IMR-90 (cell line): ENCODE data around the gene HYPK. TPM values are rescaled to one million over a fixed set of nuclear protein-coding genes. Genes with fewer than 3 reads are reported as not detected.

Source experiments
- ATAC-seq: fragments of 200-7000 bp; cut with Tn5 transposase; 2 replicates; pipeline ENCODE4 v1.9.1; 2020; ENCODE audit warnings: low read depth, mild to moderate bottlenecking, moderate library complexity
- BruUV-seq: library from RNA; stranded (reverse); fragments of 400-500 nt; replicated peaks from 2 replicates; lab custom pipeline; 2021; lab: Mats Ljungman, UMichigan
- CTCF ChIA-PET: fragments of 300-600 bp; formaldehyde crosslinking; extraction: SDS; loops from one replicate; lab custom pipeline; 2021; ENCODE audit warnings: antibody characterized with exemption; lab: Yijun Ruan, JAX
- POLR2A ChIA-PET: fragments of 300-600 bp; sonication (Branson Sonifier 250); formaldehyde crosslinking; loops from one replicate; lab custom pipeline; 2022; ENCODE audit warnings: antibody characterized with exemption; ENCODE audit not compliant: unreplicated experiment; lab: Charles Lee
- DNase-seq: peaks from one replicate; pipeline ENCODE4 v3.0.0; 2013
- H2AFZ ChIP-seq: replicated peaks from 2 replicates; pipeline ENCODE3; 2013; ENCODE audit warnings: low read length, mild to moderate bottlenecking; ENCODE audit not compliant: poor library complexity
- H2AK5ac ChIP-seq: 2 replicates; pipeline ENCODE4 v1.6.1; 2013; ENCODE audit warnings: low read depth, low read length, inconsistent platforms
- H2AK9ac ChIP-seq: replicated peaks from 2 replicates; pipeline ENCODE3; 2013; ENCODE audit warnings: mild to moderate bottlenecking, low read depth, low read length, moderate library complexity; ENCODE audit not compliant: poor library complexity
- H2BK120ac ChIP-seq: 2 replicates; pipeline ENCODE4 v1.6.1; 2013; ENCODE audit warnings: low read depth, low read length, inconsistent platforms
- H2BK15ac ChIP-seq: 3 replicates; pipeline ENCODE4 v1.6.1; 2013; ENCODE audit warnings: low read depth, low read length, inconsistent platforms
- H2BK20ac ChIP-seq: 2 replicates; pipeline ENCODE4 v1.6.1; 2013; ENCODE audit warnings: low read depth, mild to moderate bottlenecking, inconsistent platforms, low read length, moderate library complexity
- H2BK5ac ChIP-seq: 2 replicates; pipeline ENCODE4 v1.6.1; 2013; ENCODE audit warnings: mild to moderate bottlenecking, low read depth, low read length, inconsistent platforms; ENCODE audit not compliant: poor library complexity, severe bottlenecking
- H3K14ac ChIP-seq: replicated peaks from 2 replicates; pipeline ENCODE4 v1.6.1; 2013; ENCODE audit warnings: low read depth, low read length, inconsistent platforms
- H3K18ac ChIP-seq: 2 replicates; pipeline ENCODE4 v1.6.1; 2013; ENCODE audit warnings: low read depth, low read length, control low read depth
- H3K23ac ChIP-seq: 2 replicates; pipeline ENCODE4 v1.6.1; 2013; ENCODE audit warnings: low read depth, low read length, inconsistent platforms
- H3K27ac ChIP-seq: 2 replicates; pipeline ENCODE4 v1.5.1; 2013; ENCODE audit warnings: mild to moderate bottlenecking, control low read depth, low read length; ENCODE audit not compliant: insufficient read depth
- H3K27me3 ChIP-seq: 2 replicates; pipeline ENCODE4 v1.6.1; 2013; ENCODE audit warnings: low read length; ENCODE audit not compliant: control insufficient read depth, insufficient read depth
- H3K36me3 ChIP-seq: 2 replicates; pipeline ENCODE4 v1.6.1; 2013; ENCODE audit warnings: low read length, mixed read lengths; ENCODE audit not compliant: control insufficient read depth, insufficient read depth
- H3K4ac ChIP-seq: 2 replicates; pipeline ENCODE4 v1.6.1; 2013; ENCODE audit warnings: low read depth, low read length, inconsistent platforms
- H3K4me1 ChIP-seq: 2 replicates; pipeline ENCODE4 v1.6.1; 2013; ENCODE audit warnings: low read length, mixed read lengths; ENCODE audit not compliant: control insufficient read depth, insufficient read depth
- H3K4me2 ChIP-seq: 2 replicates; pipeline ENCODE4 v1.6.1; 2013; ENCODE audit warnings: low read depth, mild to moderate bottlenecking, control low read depth, low read length, moderate library complexity
- H3K4me3 ChIP-seq: 2 replicates; pipeline ENCODE4 v1.5.1; 2013; ENCODE audit warnings: low read depth, mild to moderate bottlenecking, control low read depth, low read length, moderate library complexity; ENCODE audit not compliant: insufficient read depth
- H3K56ac ChIP-seq: 2 replicates; pipeline ENCODE4 v1.6.1; 2013; ENCODE audit warnings: low read length, inconsistent platforms; ENCODE audit not compliant: insufficient read depth; ENCODE audit errors: extremely low read depth
- H3K79me1 ChIP-seq, 2 experiments: 2 replicates each; pipeline ENCODE4 v1.6.1; 2013; ENCODE audit warnings: low read length in 2 of 2, inconsistent platforms in 1 of 2, low read depth in 1 of 2
- H3K9ac ChIP-seq: 2 replicates; pipeline ENCODE4 v1.6.1; 2013; ENCODE audit warnings: low read depth, low read length, control low read depth
- H3K9me1 ChIP-seq: 2 replicates; pipeline ENCODE4 v1.6.1; 2013; ENCODE audit warnings: low read length, inconsistent platforms; ENCODE audit not compliant: insufficient read depth
- H3K9me3 ChIP-seq: 2 replicates; pipeline ENCODE4 v1.6.1; 2013; ENCODE audit warnings: low read length; ENCODE audit not compliant: control insufficient read depth, insufficient read depth
- H4K20me1 ChIP-seq: 2 replicates; pipeline ENCODE4 v1.6.1; 2013; ENCODE audit warnings: low read length, inconsistent platforms; ENCODE audit not compliant: insufficient read depth
- H4K5ac ChIP-seq: 2 replicates; pipeline ENCODE4 v1.6.1; 2013; ENCODE audit warnings: mild to moderate bottlenecking, low read depth, low read length, control low read depth
- H4K8ac ChIP-seq, 2 experiments: 2 replicates each; pipeline ENCODE4 v1.6.1; 2013; ENCODE audit warnings: low read depth in 2 of 2, low read length in 2 of 2, control low read depth in 1 of 2, inconsistent platforms in 1 of 2
- H4K91ac ChIP-seq: 2 replicates; pipeline ENCODE4 v1.6.1; 2013; ENCODE audit warnings: low read depth, low read length, inconsistent platforms; ENCODE audit not compliant: insufficient read depth
- BHLHE40 ChIP-seq: fragments of 150-350 bp; IDR thresholded peaks from 2 replicates; pipeline ENCODE4 v1.6.1; 2016; ENCODE audit warnings: mild to moderate bottlenecking, low read depth, low read length
- WGBS, 2 experiments: methylation state at CpG; one replicate each; pipeline versions ENCODE4 v1.1.5 to v1.1.7; 2013; ENCODE audit warnings: missing lambda C conversion rate in 2 of 2; ENCODE audit not compliant: insufficient read length in 1 of 2; ENCODE audit errors: extremely low coverage in 2 of 2; 5-methylcytosine and 5-hydroxymethylcytosine counted together
- dilution Hi-C: fragments of 300-500 bp; cut with HindIII; formaldehyde crosslinking; loops from one replicate; pipeline ENCODE4 v1.14.3; 2018; ENCODE audit warnings: low sequenced_read_pairs; ENCODE audit not compliant: unreplicated experiment
- in situ Hi-C: fragments of 300-500 bp; cut with MboI; formaldehyde crosslinking; loops from 3 replicates; pipeline ENCODE4 v1.14.3; 2019; ENCODE audit warnings: low sequenced_read_pairs, inconsistent platforms, mixed read lengths
- intact Hi-C: fragments of 100-400 bp; cut with micrococcal nuclease; formaldehyde crosslinking; loops from 2 replicates; pipeline ENCODE4 v1.10.0; 2022
- polyA plus RNA-seq, 3 experiments: library from polyadenylated mRNA; depleted of rRNA; stranded (reverse); fragments of >200 nt; gene quantifications; 2 replicates each; pipeline ENCODE4 v1.2.3, GENCODE V29; 2012; ENCODE audit warnings: low replicate concordance in 1 of 3
- total RNA-seq: library from RNA; depleted of rRNA; stranded (reverse); fragments of >200 nt; gene quantifications from 2 replicates; pipeline ENCODE4 v1.2.3, GENCODE V29; 2012

HYPK gene
- total and polyA plus RNA-seq, 2 of the 4 experiments (the other 2 are of a cell fraction), result 1.4 to 9.1 TPM

DNA sequence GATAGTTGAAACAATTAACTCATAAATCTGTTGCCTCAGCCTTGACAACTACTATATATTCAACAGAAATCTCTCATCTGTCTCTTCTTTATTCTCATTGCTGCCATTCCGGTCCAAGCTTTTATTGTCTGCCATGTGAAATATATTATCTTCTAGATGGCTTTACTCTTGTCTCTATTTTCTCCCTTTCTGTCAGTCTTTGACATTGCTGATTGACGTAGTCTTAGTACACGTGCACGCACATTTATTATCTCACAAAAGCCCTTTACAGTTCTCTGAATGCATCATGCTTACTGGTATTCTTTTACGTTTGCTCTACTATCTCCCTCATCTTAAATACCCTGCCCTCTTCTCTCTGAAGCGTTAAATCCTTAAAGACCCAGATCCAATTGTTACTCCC, 48.5 kb upstream of the HYPK start:
- peaks cover 12% of the 10 kb centered on the region; the same call in 1 of the 2 replicates for H3K9me1 ChIP-seq
- no peak overlapping the region; a peak in 1 of 4 replicates for H4K8ac ChIP-seq
- no peak overlapping the region for H3K23ac ChIP-seq
- no peak overlapping the region for H2AK9ac ChIP-seq
- H2AK5ac ChIP-seq, result no peak overlapping the region
- DNase-seq (no peak), ATAC-seq (no peak)
- no peak overlapping the region for H3K18ac ChIP-seq
- H3K36me3 ChIP-seq, result peaks cover 18% of the 10 kb centered on the region
- H3K14ac ChIP-seq, result no peak overlapping the region
- no peak overlapping the region for H2BK5ac ChIP-seq
- H2AFZ ChIP-seq, result no peak overlapping the region
- no peak overlapping the region for H2BK15ac ChIP-seq
- H2BK120ac ChIP-seq, result no peak overlapping the region
- H3K79me1 ChIP-seq, result peaks cover 10 to 69% of the 10 kb centered on the region in 2 experiments
- in situ Hi-C loops (no loop called here), intact Hi-C loops (no loop called here), dilution Hi-C loops (no loop called here)
- no peaks in the 10 kb centered on the region for H3K27me3 ChIP-seq
- TF ChIP-seq BHLHE40, result no peak
- POLR2A ChIA-PET, result no interaction called here
- H3K4me1 ChIP-seq, result peaks cover 3% of the 10 kb centered on the region
- H4K20me1 ChIP-seq, result peaks cover 83% of the 10 kb centered on the region
- H3K9me3 ChIP-seq, result no peaks in the 10 kb centered on the region
- no peak overlapping the region for H3K9ac ChIP-seq
- H3K4me3 ChIP-seq, result no peak overlapping the region
- H4K91ac ChIP-seq, result no peak overlapping the region
- H2BK20ac ChIP-seq, result no peak overlapping the region
- H3K4me2 ChIP-seq, result no peak overlapping the region
- CTCF ChIA-PET, result no interaction called here
- no peak overlapping the region for H4K5ac ChIP-seq
- no peak overlapping the region for H3K27ac ChIP-seq
- no peak overlapping the region for H3K4ac ChIP-seq
- no peak overlapping the region for H3K56ac ChIP-seq
- BruUV-seq, result no TSS peak
- 94% methylated on average over 3 of the region's 6 CpGs; no CpG with 5 or more reads in 1 of the 2 experiments for WGBS, 2 experiments
